H1 (cell line): Measurements from ENCODE around the gene AGR3. TPM values are rescaled to one million over a fixed set of nuclear protein-coding genes. Genes with fewer than 3 reads are reported as not detected.

ENCODE experiments used
- KDM4A ChIP-seq: IDR thresholded peaks from one replicate; pipeline ENCODE4 v1.7.1; 2012; ENCODE audit warnings: low read depth, mild to moderate bottlenecking, moderate library complexity, low read length, inconsistent platforms; ENCODE audit not compliant: severe bottlenecking
- RAD21 ChIP-seq, 2 experiments: IDR thresholded peaks in 1 of 2; conservative IDR thresholded peaks in 1 of 2; 2 replicates each; pipeline ENCODE4 v1.6.1; 2011; ENCODE audit warnings: low read depth in 2 of 2, low read length in 2 of 2, improper control_type of control experiment in 1 of 2, inconsistent platforms in 1 of 2, mild to moderate bottlenecking in 1 of 2, moderate library complexity in 1 of 2
- SIRT6 ChIP-seq: IDR thresholded peaks from one replicate; pipeline ENCODE4 v1.7.1; 2012; ENCODE audit warnings: low read length, inconsistent platforms
- SP1 ChIP-seq: IDR thresholded peaks from 2 replicates; pipeline ENCODE4 v1.6.1; 2011; ENCODE audit warnings: low read depth, low read length
- polyA plus RNA-seq, 7 experiments: library from polyadenylated mRNA; depleted of rRNA in 3 of 7; stranded (reverse) in 5 of 7; unstranded in 2 of 7; fragments of >200 nt in 5 of 7; fragments of 200-250 nt in 2 of 7; gene quantifications; 1 replicate in 5 of 7; 2 replicates in 1 of 7; 4 replicates in 1 of 7; pipeline versions ENCODE4 v1.2.1 to v1.2.3, GENCODE V29; 2011 to 2013; ENCODE audit warnings: missing spikeins in 2 of 7, mixed read lengths in 2 of 7
- total RNA-seq: library from RNA; stranded (reverse); fragmentation: NEBNext Ultra II Directional; extraction: Animal tissue kit (Norgen Biotek cat#: 25700); gene quantifications from 2 replicates; pipeline ENCODE4 v1.2.1, GENCODE V29; 2021
- TF ChIP-seq, protein P1 (sequence below): IDR thresholded peaks from 2 replicates; pipeline ENCODE4 v1.6.1; 2011; ENCODE audit warnings: low read length, improper control_type of control experiment

Gene AGR3
- total and polyA plus RNA-seq, 2 of the 8 experiments (the other 6 are each of a cell fraction or from before 2014, with no cell fraction given): not detected

DNA sequence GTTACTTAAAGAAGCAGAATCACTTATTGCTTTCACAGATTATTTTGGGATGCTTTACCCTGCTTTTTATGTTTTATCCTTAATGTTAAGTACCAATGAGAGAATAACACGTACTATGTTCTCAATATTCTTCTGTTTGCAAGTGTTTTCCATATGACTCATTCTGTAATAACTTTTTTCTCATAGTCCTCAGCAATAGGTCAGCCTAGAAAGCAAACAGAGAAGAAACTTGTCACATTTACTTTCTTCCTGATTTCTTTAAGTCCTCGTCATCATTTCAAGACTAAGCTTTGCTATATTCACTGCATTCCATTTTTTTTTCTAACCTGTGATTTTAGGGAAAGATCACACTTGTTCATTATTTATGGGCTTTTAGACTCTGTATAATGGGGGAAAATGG lies 70.2 kb downstream of the AGR3 start (continued):
- TF ChIP-seq RAD21 (IDR thresholded peaks at IDR 0.05 in 1 of 2, conservative IDR thresholded peaks at IDR 0.05 in 1 of 2; ENCODE audit: low read depth in 2 of 2, low read length in 2 of 2): no peak
- TF ChIP-seq, protein P1, sequence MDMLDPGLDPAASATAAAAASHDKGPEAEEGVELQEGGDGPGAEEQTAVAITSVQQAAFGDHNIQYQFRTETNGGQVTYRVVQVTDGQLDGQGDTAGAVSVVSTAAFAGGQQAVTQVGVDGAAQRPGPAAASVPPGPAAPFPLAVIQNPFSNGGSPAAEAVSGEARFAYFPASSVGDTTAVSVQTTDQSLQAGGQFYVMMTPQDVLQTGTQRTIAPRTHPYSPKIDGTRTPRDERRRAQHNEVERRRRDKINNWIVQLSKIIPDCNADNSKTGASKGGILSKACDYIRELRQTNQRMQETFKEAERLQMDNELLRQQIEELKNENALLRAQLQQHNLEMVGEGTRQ: no peak
- no peak for TF ChIP-seq SIRT6
- no peak for TF ChIP-seq KDM4A
- TF ChIP-seq SP1: no peak
